ENCODE measurements around the gene CALU. TPM values are rescaled to one million over a fixed set of nuclear protein-coding genes. Genes with fewer than 3 reads are reported as not detected.

Gene CALU
- total RNA-seq, 1 donor from 2014 or later, result 52.8 TPM

GRCh38 chr7:128788446-128789412 lies 49.6 kb downstream of the CALU start:
- DNase-seq (ENCODE audit: low spot score), result no peak
- Mint-ChIP-seq H3K4me1 (ENCODE audit: low read depth) (peaks cover 4% of the 10 kb centered on the region), H3K27me3 (ENCODE audit: insufficient read depth) (peaks cover 38% of the 10 kb centered on the region), H3K36me3 (ENCODE audit: low read depth) (no peaks in the 10 kb centered on the region), H3K4me3 (peak overlapping the region; percentile 85), H3K9me3 (no peaks in the 10 kb centered on the region), H3K27ac (no peak overlapping the region)
- intact Hi-C loops (cut with micrococcal nuclease), result no loop called here

GRCh38 chr7:128790315-128791041 lies 51.3 kb downstream of the CALU start:
- no peak for DNase-seq (ENCODE audit: low spot score)
- peaks cover 34% of the 10 kb centered on the region for H3K27me3 Mint-ChIP-seq (ENCODE audit: insufficient read depth)
- H3K36me3 Mint-ChIP-seq (ENCODE audit: low read depth), result no peaks in the 10 kb centered on the region
- peak overlapping the region; percentile 85 for H3K4me3 Mint-ChIP-seq
- no peaks in the 10 kb centered on the region for H3K9me3 Mint-ChIP-seq
- H3K27ac Mint-ChIP-seq, result peak overlapping the region; percentile 27
- peaks cover 4% of the 10 kb centered on the region for H3K4me1 Mint-ChIP-seq (ENCODE audit: low read depth)
- intact Hi-C loops (cut with micrococcal nuclease), result loop anchor here (1.0 to 5.0 kb wide), 4 partner anchors 51 to 265 kb away; partner anchors contain the start of genes ATP6V1F, CALU and TNPO3

GRCh38 chr7:128791121-128791971 lies 52.2 kb downstream of the CALU start, which contains the start of gene CCDC136:
Gene CCDC136, plus strand, starts transcription at chr7:128791968. Its CDS starts 444 bp downstream, at chr7:128792412.
- H3K27ac Mint-ChIP-seq, result no peak within 1 kb of the TSS
- peaks cover 4% of the 10 kb centered on the region for H3K4me1 Mint-ChIP-seq (ENCODE audit: low read depth)
- peaks cover 29% of the 10 kb centered on the region for H3K27me3 Mint-ChIP-seq (ENCODE audit: insufficient read depth)
- H3K4me3 Mint-ChIP-seq, result peak within 1 kb of the TSS; percentile 78
- peak; percentile 70 for DNase-seq (ENCODE audit: low spot score)
- H3K36me3 Mint-ChIP-seq (ENCODE audit: low read depth), result no peaks in the 10 kb centered on the region
- intact Hi-C loops (cut with micrococcal nuclease), result loop anchor here (1.0 to 5.0 kb wide), 4 partner anchors 52 to 264 kb away; partner anchors contain the start of genes ATP6V1F, CALU and TNPO3
- no peaks in the 10 kb centered on the region for H3K9me3 Mint-ChIP-seq

- no peak for DNase-seq (ENCODE audit: low spot score)
- peaks cover 4% of the 10 kb centered on the region for H3K4me1 Mint-ChIP-seq (ENCODE audit: low read depth)
- H3K4me3 Mint-ChIP-seq, result peak overlapping the region; percentile 78
- H3K27ac Mint-ChIP-seq, result no peak overlapping the region
- H3K36me3 Mint-ChIP-seq (ENCODE audit: low read depth), result no peaks in the 10 kb centered on the region
- no peaks in the 10 kb centered on the region for H3K9me3 Mint-ChIP-seq
- H3K27me3 Mint-ChIP-seq (ENCODE audit: insufficient read depth), result peaks cover 29% of the 10 kb centered on the region
- intact Hi-C loops (cut with micrococcal nuclease), result loop anchor here (1.0 to 5.0 kb wide), 4 partner anchors 53 to 263 kb away; partner anchors contain the start of genes ATP6V1F, CALU and TNPO3
Observed at GRCh38 chr7:128791972-128792327, 52.8 kb downstream of the CALU start.

GRCh38 chr7:128792471-128793180 lies 53.5 kb downstream of the CALU start:
- no peak overlapping the region for H3K27ac Mint-ChIP-seq
- H3K4me1 Mint-ChIP-seq (ENCODE audit: low read depth), result peaks cover 4% of the 10 kb centered on the region
- no peaks in the 10 kb centered on the region for H3K36me3 Mint-ChIP-seq (ENCODE audit: low read depth)
- intact Hi-C loops (cut with micrococcal nuclease), result loop anchor here (5.0 kb wide), 1 partner anchor 90 kb away; no protein-coding TSS in a partner anchor
- peak overlapping the region; percentile 73 for H3K4me3 Mint-ChIP-seq
- H3K9me3 Mint-ChIP-seq, result no peaks in the 10 kb centered on the region
- peaks cover 26% of the 10 kb centered on the region for H3K27me3 Mint-ChIP-seq (ENCODE audit: insufficient read depth)
- no peak for DNase-seq (ENCODE audit: low spot score)

- no peak for DNase-seq (ENCODE audit: low spot score)
- Mint-ChIP-seq H3K27me3 (ENCODE audit: insufficient read depth) (peaks cover 24% of the 10 kb centered on the region), H3K4me3 (no peak overlapping the region), H3K4me1 (ENCODE audit: low read depth) (peaks cover 4% of the 10 kb centered on the region), H3K36me3 (ENCODE audit: low read depth) (no peaks in the 10 kb centered on the region), H3K9me3 (no peaks in the 10 kb centered on the region), H3K27ac (no peak overlapping the region)
- intact Hi-C loops (cut with micrococcal nuclease), result loop anchor here (5.0 kb wide), 1 partner anchor 89 kb away; no protein-coding TSS in a partner anchor
Observed at GRCh38 chr7:128793181-128793547, 54.0 kb downstream of the CALU start.

- intact Hi-C loops (cut with micrococcal nuclease), result loop anchor here (5.0 kb wide), 1 partner anchor 88 kb away; no protein-coding TSS in a partner anchor
Observed at GRCh38 chr7:128794020-128794419, 54.9 kb downstream of the CALU start.

GRCh38 chr7:128794436-128794835 lies 55.3 kb downstream of the CALU start:
- H3K4me3 Mint-ChIP-seq, result no peak overlapping the region
- H3K27ac Mint-ChIP-seq, result no peak overlapping the region
- no peaks in the 10 kb centered on the region for H3K9me3 Mint-ChIP-seq
- H3K4me1 Mint-ChIP-seq (ENCODE audit: low read depth), result peaks cover 4% of the 10 kb centered on the region
- no peak for DNase-seq (ENCODE audit: low spot score)
- intact Hi-C loops (cut with micrococcal nuclease), result loop anchor here (5.0 kb wide), 1 partner anchor 88 kb away; no protein-coding TSS in a partner anchor
- no peaks in the 10 kb centered on the region for H3K36me3 Mint-ChIP-seq (ENCODE audit: low read depth)
- H3K27me3 Mint-ChIP-seq (ENCODE audit: insufficient read depth), result peaks cover 14% of the 10 kb centered on the region

More at GRCh38 chr7:128794020-128794419, 54.9 kb downstream of the CALU start:
- no peak overlapping the region for H3K4me3 Mint-ChIP-seq
- H3K27ac Mint-ChIP-seq, result no peak overlapping the region
- peaks cover 18% of the 10 kb centered on the region for H3K27me3 Mint-ChIP-seq (ENCODE audit: insufficient read depth)
- no peaks in the 10 kb centered on the region for H3K9me3 Mint-ChIP-seq
- DNase-seq (ENCODE audit: low spot score), result no peak
- H3K4me1 Mint-ChIP-seq (ENCODE audit: low read depth), result peaks cover 4% of the 10 kb centered on the region
- no peaks in the 10 kb centered on the region for H3K36me3 Mint-ChIP-seq (ENCODE audit: low read depth)

- peaks cover 7% of the 10 kb centered on the region for H3K27me3 Mint-ChIP-seq (ENCODE audit: insufficient read depth)
- H3K4me3 Mint-ChIP-seq, result no peak overlapping the region
- no peak overlapping the region for H3K27ac Mint-ChIP-seq
- DNase-seq (ENCODE audit: low spot score), result no peak
- intact Hi-C loops (cut with micrococcal nuclease), result no loop called here
- H3K36me3 Mint-ChIP-seq (ENCODE audit: low read depth), result no peaks in the 10 kb centered on the region
- no peaks in the 10 kb centered on the region for H3K9me3 Mint-ChIP-seq
- peaks cover 3% of the 10 kb centered on the region for H3K4me1 Mint-ChIP-seq (ENCODE audit: low read depth)
Observed at GRCh38 chr7:128795129-128795528, 56.0 kb downstream of the CALU start.

- Mint-ChIP-seq H3K36me3 (ENCODE audit: low read depth) (peaks cover under 1% of the 10 kb centered on the region), H3K4me3 (no peak overlapping the region), H3K4me1 (ENCODE audit: low read depth) (no peaks in the 10 kb centered on the region), H3K27ac (no peak overlapping the region), H3K27me3 (ENCODE audit: insufficient read depth) (peaks cover 2% of the 10 kb centered on the region), H3K9me3 (no peaks in the 10 kb centered on the region)
- intact Hi-C loops (cut with micrococcal nuclease), result no loop called here
- DNase-seq (ENCODE audit: low spot score), result no peak
Observed at GRCh38 chr7:128796327-128796726, 57.2 kb downstream of the CALU start.

GRCh38 chr7:128799451-128799850 lies 60.3 kb downstream of the CALU start:
- DNase-seq (ENCODE audit: low spot score), result no peak
- Mint-ChIP-seq H3K27ac (no peak overlapping the region), H3K36me3 (ENCODE audit: low read depth) (peaks cover 1% of the 10 kb centered on the region)

More at GRCh38 chr7:128799451-128799850, 60.3 kb downstream of the CALU start:
- no peaks in the 10 kb centered on the region for H3K9me3 Mint-ChIP-seq
- no peaks in the 10 kb centered on the region for H3K4me1 Mint-ChIP-seq (ENCODE audit: low read depth)
- no peak overlapping the region for H3K4me3 Mint-ChIP-seq
- intact Hi-C loops (cut with micrococcal nuclease), result no loop called here
- peaks cover 2% of the 10 kb centered on the region for H3K27me3 Mint-ChIP-seq (ENCODE audit: insufficient read depth)
